ENCODE results near the gene ADAMTS18.

DNA sequence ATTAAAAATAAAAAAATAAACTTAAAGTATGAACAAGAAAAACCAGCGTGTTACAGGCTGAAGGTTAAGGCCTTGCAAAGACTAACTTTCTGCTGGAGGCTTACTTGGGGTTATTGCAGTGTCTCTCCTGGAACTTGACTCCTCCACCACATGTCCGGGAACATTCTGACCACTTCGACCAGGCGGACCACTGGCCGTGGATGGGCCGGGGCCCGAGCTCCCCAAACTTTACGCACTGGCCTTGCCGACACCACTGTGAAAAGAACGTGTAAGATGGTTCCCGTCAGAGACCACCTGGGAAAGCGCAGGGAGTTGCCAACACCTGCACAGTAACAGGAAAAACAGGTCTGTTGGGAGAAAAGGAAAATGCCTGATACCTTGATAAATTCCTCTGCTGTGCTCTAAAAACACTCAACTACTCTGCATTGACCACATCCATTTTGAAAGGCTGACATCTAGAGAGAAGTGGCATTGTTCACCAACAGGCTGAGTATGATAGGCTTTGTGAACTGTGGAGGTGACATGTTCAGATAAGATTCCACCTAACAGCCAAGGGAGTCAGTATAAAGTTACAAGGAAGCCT is 99.1 kb downstream of the ADAMTS18 start:
- TF ChIP-seq ZNF335 (tag by site-specific recombination; conservative IDR thresholded peaks at IDR 0.05): no peak
- TF ChIP-seq ZBTB7A (tag by site-specific recombination; IDR thresholded peaks at IDR 0.05; ENCODE audit: low read depth): no peak
- TF ChIP-seq, protein P1, sequence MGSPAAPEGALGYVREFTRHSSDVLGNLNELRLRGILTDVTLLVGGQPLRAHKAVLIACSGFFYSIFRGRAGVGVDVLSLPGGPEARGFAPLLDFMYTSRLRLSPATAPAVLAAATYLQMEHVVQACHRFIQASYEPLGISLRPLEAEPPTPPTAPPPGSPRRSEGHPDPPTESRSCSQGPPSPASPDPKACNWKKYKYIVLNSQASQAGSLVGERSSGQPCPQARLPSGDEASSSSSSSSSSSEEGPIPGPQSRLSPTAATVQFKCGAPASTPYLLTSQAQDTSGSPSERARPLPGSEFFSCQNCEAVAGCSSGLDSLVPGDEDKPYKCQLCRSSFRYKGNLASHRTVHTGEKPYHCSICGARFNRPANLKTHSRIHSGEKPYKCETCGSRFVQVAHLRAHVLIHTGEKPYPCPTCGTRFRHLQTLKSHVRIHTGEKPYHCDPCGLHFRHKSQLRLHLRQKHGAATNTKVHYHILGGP (tag by site-specific recombination; IDR thresholded peaks at IDR 0.05): no peak

Measured in HEK293 (cell line).